Fibroblast of lung (primary cell): ENCODE measurements around the gene MEDAG. TPM values are rescaled to one million over a fixed set of nuclear protein-coding genes. Genes with fewer than 3 reads are reported as not detected.

Source experiments
- DNase-seq, 2 donors: peaks; one replicate each; pipeline versions ENCODE4 v3.0.0 to v3.0.0-alpha.2; 2010; ENCODE audit warnings: low read depth in 2 of 2
- H2AFZ ChIP-seq: 2 replicates; pipeline ENCODE4 v1.5.1; 2012; ENCODE audit warnings: low read length, control low read depth, inconsistent platforms
- H3K27ac ChIP-seq: 2 replicates; pipeline ENCODE4 v1.5.1; 2011; ENCODE audit warnings: low read length, control low read depth; ENCODE audit not compliant: insufficient read depth
- H3K27me3 ChIP-seq: 2 replicates; pipeline ENCODE4 v1.5.1; 2011; ENCODE audit warnings: mild to moderate bottlenecking, low read length; ENCODE audit not compliant: control insufficient read depth, insufficient read depth
- H3K36me3 ChIP-seq: 2 replicates; pipeline ENCODE4 v1.5.1; 2011; ENCODE audit warnings: low read length; ENCODE audit not compliant: control insufficient read depth, insufficient read depth
- H3K4me1 ChIP-seq: 2 replicates; pipeline ENCODE4 v1.5.1; 2011; ENCODE audit warnings: low read length; ENCODE audit not compliant: control insufficient read depth, insufficient read depth; ENCODE audit errors: extremely low read depth
- H3K4me2 ChIP-seq: 2 replicates; pipeline ENCODE4 v1.5.1; 2011; ENCODE audit warnings: low read length, control low read depth; ENCODE audit not compliant: insufficient read depth; ENCODE audit errors: extremely low read depth
- H3K4me3 ChIP-seq, 4 experiments: fragments of 200-600 bp in 1 of 4; sonication (generic) in 1 of 4; replicated peaks in 1 of 4; 2 replicates each; pipeline ENCODE4 v1.5.1; 2011 to 2016; ENCODE audit warnings: low read length in 4 of 4, low read depth in 3 of 4, mild to moderate bottlenecking in 3 of 4, control low read depth in 2 of 4, inconsistent platforms in 1 of 4, mixed read lengths in 1 of 4; ENCODE audit not compliant: insufficient read depth in 1 of 4; ENCODE audit errors: control extremely low read depth in 1 of 4
- H3K79me2 ChIP-seq: 2 replicates; pipeline ENCODE4 v1.5.1; 2012; ENCODE audit warnings: mild to moderate bottlenecking, low read length, inconsistent platforms; ENCODE audit not compliant: control insufficient read depth, insufficient read depth
- H3K9ac ChIP-seq: 2 replicates; pipeline ENCODE4 v1.5.1; 2011; ENCODE audit warnings: mild to moderate bottlenecking, low read length, control low read depth; ENCODE audit not compliant: insufficient read depth
- H3K9me3 ChIP-seq: 2 replicates; pipeline ENCODE4 v1.5.1; 2012; ENCODE audit warnings: low read depth, low read length; ENCODE audit not compliant: control insufficient read depth, insufficient read depth
- H4K20me1 ChIP-seq: 2 replicates; pipeline ENCODE4 v1.5.1; 2011; ENCODE audit warnings: low read length; ENCODE audit not compliant: control insufficient read depth, insufficient read depth; ENCODE audit errors: extremely low read depth
- EZH2 ChIP-seq: IDR thresholded peaks from 2 replicates; pipeline ENCODE4 v1.5.1; 2012; ENCODE audit warnings: low read length, control low read depth, mild to moderate bottlenecking; ENCODE audit errors: missing control alignments
- polyA plus RNA-seq, 2 donors: library from polyadenylated mRNA; depleted of rRNA in 1 of 2; stranded (reverse) in 1 of 2; unstranded in 1 of 2; fragments of >200 nt; gene quantifications; 2 replicates each; pipeline ENCODE4 v1.2.1, GENCODE V29; 2011 to 2012; ENCODE audit warnings: missing spikeins in 1 of 2
- total RNA-seq: library from RNA; depleted of rRNA; stranded (reverse); fragments of >200 nt; gene quantifications from 2 replicates; pipeline ENCODE4 v1.2.1, GENCODE V29; 2014
- TF ChIP-seq, protein P1 (sequence below), 2 donors: IDR thresholded peaks in 1 of 2; conservative IDR thresholded peaks in 1 of 2; 1 replicate in 1 of 2; 2 replicates in 1 of 2; pipeline ENCODE4 v1.5.1; 2011 to 2012; ENCODE audit warnings: low read length in 2 of 2, control low read depth in 1 of 2, inconsistent platforms in 1 of 2, low read depth in 1 of 2, mild to moderate bottlenecking in 1 of 2

Gene MEDAG
- total and polyA plus RNA-seq, 2 donors (not counting 1 experiment from before 2014, with no cell fraction given): 11.2 to 99.8 TPM

DNA sequence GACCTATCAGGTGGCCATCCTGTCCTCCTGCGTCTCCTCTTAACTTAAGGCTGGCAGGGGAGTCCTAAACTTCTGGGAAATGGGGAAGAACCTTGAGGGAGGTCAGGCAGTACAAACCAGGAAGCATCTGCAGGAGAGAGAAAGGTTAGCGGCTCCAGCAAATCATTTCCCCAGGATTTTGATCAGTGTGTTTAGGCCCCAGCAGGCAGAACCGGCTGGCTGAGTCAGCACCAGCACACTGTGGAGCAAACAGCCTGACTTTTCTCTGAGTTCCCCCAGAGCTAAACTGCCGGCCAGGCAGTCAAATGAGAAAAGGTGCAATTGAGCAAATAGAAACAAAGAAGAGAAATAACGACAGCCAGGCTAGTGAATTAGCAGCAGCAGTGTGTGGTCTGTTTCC lies 46.7 kb upstream of the MEDAG start:
- Histone ChIP-seq H3K36me3 (no peaks in the 10 kb centered on the region), H2AFZ (no peak overlapping the region)
- no peak for TF ChIP-seq EZH2
- TF ChIP-seq, protein P1, sequence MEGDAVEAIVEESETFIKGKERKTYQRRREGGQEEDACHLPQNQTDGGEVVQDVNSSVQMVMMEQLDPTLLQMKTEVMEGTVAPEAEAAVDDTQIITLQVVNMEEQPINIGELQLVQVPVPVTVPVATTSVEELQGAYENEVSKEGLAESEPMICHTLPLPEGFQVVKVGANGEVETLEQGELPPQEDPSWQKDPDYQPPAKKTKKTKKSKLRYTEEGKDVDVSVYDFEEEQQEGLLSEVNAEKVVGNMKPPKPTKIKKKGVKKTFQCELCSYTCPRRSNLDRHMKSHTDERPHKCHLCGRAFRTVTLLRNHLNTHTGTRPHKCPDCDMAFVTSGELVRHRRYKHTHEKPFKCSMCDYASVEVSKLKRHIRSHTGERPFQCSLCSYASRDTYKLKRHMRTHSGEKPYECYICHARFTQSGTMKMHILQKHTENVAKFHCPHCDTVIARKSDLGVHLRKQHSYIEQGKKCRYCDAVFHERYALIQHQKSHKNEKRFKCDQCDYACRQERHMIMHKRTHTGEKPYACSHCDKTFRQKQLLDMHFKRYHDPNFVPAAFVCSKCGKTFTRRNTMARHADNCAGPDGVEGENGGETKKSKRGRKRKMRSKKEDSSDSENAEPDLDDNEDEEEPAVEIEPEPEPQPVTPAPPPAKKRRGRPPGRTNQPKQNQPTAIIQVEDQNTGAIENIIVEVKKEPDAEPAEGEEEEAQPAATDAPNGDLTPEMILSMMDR (conservative IDR thresholded peaks at IDR 0.05 in 1 of 2, IDR thresholded peaks at IDR 0.05 in 1 of 2; ENCODE audit: low read depth in 1 of 2, low read length in 2 of 2): no peak

GRCh38 chr13:30861163-30861562 lies 44.9 kb upstream of the MEDAG start:
- Histone ChIP-seq H3K4me3 (no peak overlapping the region), H3K27me3 (no peaks in the 10 kb centered on the region), H3K36me3 (no peaks in the 10 kb centered on the region), H3K27ac (no peak overlapping the region), H3K4me2 (no peak overlapping the region), H3K9me3 (no peaks in the 10 kb centered on the region), H4K20me1 (no peaks in the 10 kb centered on the region), H3K79me2 (no peaks in the 10 kb centered on the region), H3K4me1 (peaks cover 28% of the 10 kb centered on the region), H2AFZ (no peak overlapping the region), H3K9ac (no peak overlapping the region)
- TF ChIP-seq, protein P1 (conservative IDR thresholded peaks at IDR 0.05 in 1 of 2, IDR thresholded peaks at IDR 0.05 in 1 of 2; ENCODE audit: low read depth in 1 of 2, low read length in 2 of 2): no peak
- no peak for TF ChIP-seq EZH2
- no peak for DNase-seq

More for the DNA sequence above, 46.7 kb upstream of the MEDAG start:
- Histone ChIP-seq H3K27ac (no peak overlapping the region), H3K4me3 (no peak overlapping the region), H4K20me1 (no peaks in the 10 kb centered on the region), H3K4me2 (no peak overlapping the region), H3K9ac (no peak overlapping the region), H3K9me3 (no peaks in the 10 kb centered on the region), H3K27me3 (no peaks in the 10 kb centered on the region), H3K4me1 (peaks cover 19% of the 10 kb centered on the region), H3K79me2 (no peaks in the 10 kb centered on the region)
- no peak for DNase-seq

- no peaks in the 10 kb centered on the region for H4K20me1 ChIP-seq
- H3K4me2 ChIP-seq: no peak overlapping the region
- H3K9me3 ChIP-seq: no peaks in the 10 kb centered on the region
- no peak for DNase-seq
- no peak overlapping the region for H3K27ac ChIP-seq
- no peaks in the 10 kb centered on the region for H3K27me3 ChIP-seq
- H3K4me1 ChIP-seq: peaks cover 33% of the 10 kb centered on the region
- no peak overlapping the region for H3K9ac ChIP-seq
- no peak overlapping the region for H3K4me3 ChIP-seq
- TF ChIP-seq, protein P1 (conservative IDR thresholded peaks at IDR 0.05 in 1 of 2, IDR thresholded peaks at IDR 0.05 in 1 of 2; ENCODE audit: low read depth in 1 of 2, low read length in 2 of 2): no peak
- no peak for TF ChIP-seq EZH2
- H3K36me3 ChIP-seq: no peaks in the 10 kb centered on the region
- no peak overlapping the region for H2AFZ ChIP-seq
- H3K79me2 ChIP-seq: no peaks in the 10 kb centered on the region
These were observed 44.1 kb upstream of the MEDAG start for GRCh38 chr13:30861836-30862467.
